C4-2B (cell line): Measurements from ENCODE around the gene TSTD1.

Experiments
- H3K27ac ChIP-seq: fragments of 450-650 bp; 2 replicates; pipeline ENCODE4 v1.5.1; 2017
- CTCF ChIP-seq: fragments of 450-650 bp; conservative IDR thresholded peaks from 2 replicates; pipeline ENCODE4 v1.5.1; 2017; ENCODE audit warnings: mild to moderate bottlenecking
- ZFX ChIP-seq: fragments of 450-650 bp; IDR thresholded peaks from 2 replicates; pipeline ENCODE4 v1.6.1; 2017

Gene TSTD1

DNA sequence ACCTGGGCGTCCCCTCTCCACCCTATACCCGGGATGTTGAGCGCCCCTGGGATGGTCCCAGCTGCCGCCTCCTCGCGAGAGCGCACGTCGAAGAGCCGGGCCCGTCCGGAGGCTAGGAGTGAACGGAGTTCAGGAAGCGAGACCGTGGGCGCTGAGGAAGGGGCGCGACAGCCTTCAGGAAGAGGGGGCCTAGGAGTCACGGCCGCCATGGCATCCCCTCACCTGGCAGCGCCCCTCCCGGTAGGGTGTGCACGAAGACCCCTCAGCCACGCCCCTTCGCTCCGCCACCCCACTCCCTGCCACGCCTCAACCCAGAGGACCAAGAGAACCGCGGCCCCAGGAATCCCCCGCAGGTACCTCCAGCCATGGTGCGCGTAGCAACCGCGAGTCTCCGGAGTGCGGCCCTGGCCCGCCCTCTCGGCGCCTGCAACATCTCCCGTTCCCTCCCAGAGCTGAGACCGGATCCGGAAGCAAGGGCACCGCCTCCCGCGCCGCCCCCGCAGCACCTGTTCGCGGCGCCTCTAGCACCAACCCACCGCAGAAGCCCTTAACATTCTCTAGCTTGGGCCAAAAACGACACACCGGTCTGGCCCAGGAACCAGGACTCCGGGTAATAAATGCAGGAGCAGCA is at the start of gene TSTD1:
Gene TSTD1, minus strand, starts transcription at position 442 of the 631 bp plus-strand sequence. Its CDS starts 75 bp downstream, at position 367.
- H3K27ac ChIP-seq = peak within 1 kb of the TSS; percentile 85
- TF ChIP-seq ZFX (peak; percentile 56), CTCF (no peak)

GRCh38 chr1:161086457-161086856 is 47.7 kb upstream of the TSTD1 start:
- no peak overlapping the region for H3K27ac ChIP-seq
- TF ChIP-seq CTCF = no peak
- TF ChIP-seq ZFX = no peak

- TF ChIP-seq ZFX = no peak
- TF ChIP-seq CTCF = no peak
- H3K27ac ChIP-seq = no peak overlapping the region
These were observed 46.4 kb upstream of the TSTD1 start for GRCh38 chr1:161085165-161085564.

- TF ChIP-seq ZFX (no peak), CTCF (no peak)
- peak overlapping the region; percentile 51; the same call in 1 of the 2 replicates for H3K27ac ChIP-seq
These were observed 45.8 kb upstream of the TSTD1 start for GRCh38 chr1:161084597-161084988.

DNA sequence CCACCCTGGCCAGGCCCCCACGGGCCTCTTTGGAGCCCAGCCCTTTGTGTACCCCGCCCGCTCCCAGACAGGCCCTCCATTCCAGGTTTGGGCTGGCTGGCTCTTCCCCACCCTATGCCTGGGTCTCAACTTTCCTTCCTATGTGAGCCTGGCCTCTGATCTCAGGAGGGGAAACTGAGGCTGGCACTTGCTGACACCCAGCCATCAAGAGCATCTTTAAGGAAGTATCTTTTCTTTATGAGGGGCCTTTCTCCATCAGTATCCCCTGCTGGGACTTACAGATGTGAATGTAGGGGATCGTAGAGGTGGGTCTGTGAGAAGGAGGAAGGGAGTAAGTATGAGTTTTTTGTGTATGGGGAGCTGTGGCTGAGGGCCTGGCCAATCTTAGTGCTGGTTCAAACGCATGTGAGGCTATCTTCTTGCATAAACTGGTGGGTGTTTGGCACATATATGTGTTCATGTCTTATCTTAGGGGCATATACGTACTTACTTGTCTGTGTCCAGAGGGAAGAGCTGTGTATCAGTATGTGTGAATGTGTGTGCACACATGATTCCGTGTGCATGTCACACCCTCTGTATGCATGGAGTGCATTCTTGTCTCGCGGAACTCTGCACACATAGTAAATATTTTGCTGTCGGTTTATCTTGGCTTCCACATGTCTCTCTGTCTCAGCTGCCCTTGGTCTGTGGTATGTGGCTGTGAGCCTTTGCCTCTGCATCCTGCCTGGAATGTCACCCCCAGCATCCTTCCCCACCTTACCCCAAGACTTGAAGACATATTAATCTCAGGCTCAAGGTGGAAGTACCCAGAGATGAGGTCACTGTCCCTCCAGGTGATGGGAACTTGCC is 45.2 kb upstream of the TSTD1 start:
- TF ChIP-seq ZFX = no peak
- TF ChIP-seq CTCF = no peak
- peak overlapping the region; percentile 51 for H3K27ac ChIP-seq

DNA sequence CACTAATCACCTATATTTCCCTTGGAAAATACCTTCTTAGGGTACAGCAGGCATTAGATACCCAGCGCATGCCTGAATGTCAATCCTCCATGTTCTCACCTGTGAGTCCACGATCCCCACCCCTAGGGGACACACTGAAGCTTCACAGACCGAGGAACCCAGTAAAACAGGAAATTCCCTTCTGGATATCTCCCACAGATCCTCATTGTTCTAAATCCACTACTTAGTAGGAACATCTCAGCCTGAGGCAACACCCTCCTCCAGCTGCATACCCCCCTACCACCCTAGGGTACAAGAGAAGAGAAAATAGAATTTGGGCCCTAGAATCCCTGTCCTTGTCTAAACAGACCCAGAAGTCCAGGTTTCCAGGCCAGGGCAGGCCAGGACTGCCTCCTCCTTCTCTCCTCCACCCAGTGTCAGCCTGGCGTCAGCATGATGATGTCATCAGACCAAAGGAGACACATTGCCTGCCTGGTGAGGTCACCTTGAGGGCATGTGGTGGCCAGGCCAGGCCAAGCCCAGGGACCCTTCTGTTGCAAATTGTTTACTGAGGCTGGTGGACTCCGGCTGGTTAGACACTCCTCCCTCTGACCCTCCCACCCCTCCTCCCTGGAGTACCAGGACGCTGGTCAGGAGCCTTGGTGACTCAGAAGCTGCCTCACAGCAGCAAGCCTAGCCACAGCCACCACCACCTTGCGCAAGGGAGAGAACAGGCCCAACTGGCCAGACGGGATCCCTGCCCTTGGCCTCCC is 44.4 kb upstream of the TSTD1 start:
- peak overlapping the region; percentile 51 for H3K27ac ChIP-seq
- no peak for TF ChIP-seq CTCF
- no peak for TF ChIP-seq ZFX
